ENCODE measurements around the gene CCL24.

DNA sequence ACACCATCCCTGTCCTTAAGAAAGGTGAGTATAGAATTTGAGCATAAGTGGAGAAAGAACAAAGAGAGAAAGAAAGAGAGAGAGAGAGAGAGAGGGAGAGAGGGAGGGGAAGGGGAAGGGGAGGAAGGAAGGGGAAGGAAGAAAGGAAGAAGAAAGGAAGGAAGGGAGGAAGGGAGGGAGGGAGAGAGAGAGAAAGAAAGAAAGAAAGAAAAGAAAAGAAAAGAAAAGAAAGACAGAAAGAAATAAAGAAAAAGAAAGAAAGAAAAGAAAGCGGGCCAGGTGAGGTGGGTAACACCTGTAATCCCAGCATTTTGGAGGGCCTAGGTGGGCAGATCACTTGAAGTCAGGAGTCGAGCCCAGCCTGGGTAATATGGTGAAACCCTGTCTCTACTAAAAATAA, 19.9 kb downstream of the CCL24 start:
- TF ChIP-seq TAF1 (IDR thresholded peaks at IDR 0.05; ENCODE audit: borderline replicate concordance, low read depth, low read length) (no peak), POLR2A (IDR thresholded peaks at IDR 0.05; ENCODE audit: low read depth, low read length) (no peak), POLR2AphosphoS5 (IDR thresholded peaks at IDR 0.05; ENCODE audit: low read depth, low read length) (no peak)
